Stimulated activated CD8-positive, alpha-beta memory T cell treated with anti-CD3 and anti-CD28 coated beads, Interleukin-4, amount 100 ng/mL, for 48 hours (primary cell): ENCODE results near the gene OVOL2.

ENCODE experiments used
- DNase-seq: peaks from one replicate; pipeline ENCODE4 v3.0.0-alpha.2; 2020

The OVOL2 gene

DNA sequence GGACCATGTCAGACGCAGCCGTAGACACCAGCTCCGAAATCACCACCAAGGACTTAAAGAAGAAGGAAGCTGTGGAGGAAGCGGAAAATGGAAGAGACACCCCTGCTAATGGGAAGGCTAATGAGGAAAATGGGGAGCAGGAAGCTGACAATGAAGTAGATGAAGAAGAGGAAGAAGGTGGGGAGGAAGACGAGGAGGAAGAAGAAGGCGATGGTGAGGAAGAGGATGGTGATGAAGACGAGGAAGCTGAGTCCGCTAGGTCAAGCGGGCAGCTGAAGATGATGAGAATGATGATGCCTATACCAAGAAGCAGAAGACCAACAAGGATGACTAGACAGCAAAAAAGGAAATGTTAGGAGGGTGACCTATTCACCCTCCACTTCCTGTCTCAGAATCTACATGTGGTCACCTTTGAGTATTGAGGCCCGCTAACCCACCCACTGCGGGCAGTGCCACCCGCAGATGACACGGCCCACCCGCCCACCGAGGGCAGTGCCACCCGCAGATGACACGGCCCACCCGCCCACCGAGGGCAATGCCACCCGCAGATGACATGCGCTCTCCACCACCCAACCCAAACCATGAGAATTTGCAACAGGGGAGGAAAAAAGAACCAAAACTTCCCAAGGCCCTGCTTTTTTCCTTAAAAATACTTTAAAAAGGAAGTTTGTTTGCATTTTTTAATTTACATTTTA is 45.6 kb downstream of the OVOL2 start:
- DNase-seq, result no peak

DNA sequence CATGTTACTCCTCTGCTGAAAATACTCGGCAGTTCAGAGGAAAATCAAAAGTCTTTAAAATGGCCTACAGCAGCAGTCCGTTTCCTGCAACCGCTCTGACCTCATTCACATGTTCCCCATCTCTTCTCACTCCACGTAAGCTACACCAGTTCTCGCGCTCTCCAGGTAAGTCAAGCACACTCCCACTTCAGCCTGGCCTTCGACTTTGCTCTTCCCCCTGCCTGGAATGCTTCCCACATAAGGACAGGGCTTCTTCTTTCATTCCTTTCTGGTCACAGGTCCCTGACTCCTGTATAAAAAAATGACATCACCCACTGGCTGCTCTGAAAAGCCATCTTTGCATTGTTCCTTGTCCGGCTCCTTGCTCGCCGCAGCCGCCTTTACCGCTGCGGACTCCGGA is 46.2 kb downstream of the OVOL2 start:
- DNase-seq, result no peak

DNA sequence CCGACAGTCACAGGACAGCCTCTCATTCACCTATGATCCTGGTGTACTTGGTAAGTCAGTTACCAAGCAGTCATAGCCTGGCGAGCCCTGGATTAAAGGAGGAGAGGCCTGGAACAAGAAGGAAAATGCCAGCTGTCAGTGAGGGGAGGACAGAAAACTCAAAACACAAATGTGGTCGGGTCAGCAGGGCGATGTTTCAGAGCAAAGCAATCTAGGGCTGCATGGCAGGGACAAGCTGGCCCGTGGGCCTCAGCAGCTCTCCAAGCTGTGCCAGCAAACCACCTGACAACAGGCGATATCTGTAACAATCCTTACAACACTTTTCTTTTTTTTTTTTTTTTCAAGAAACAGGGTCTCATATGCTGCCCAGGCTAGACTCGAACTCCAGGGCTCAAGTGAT is 48.6 kb downstream of the OVOL2 start:
- no peak for DNase-seq

DNA sequence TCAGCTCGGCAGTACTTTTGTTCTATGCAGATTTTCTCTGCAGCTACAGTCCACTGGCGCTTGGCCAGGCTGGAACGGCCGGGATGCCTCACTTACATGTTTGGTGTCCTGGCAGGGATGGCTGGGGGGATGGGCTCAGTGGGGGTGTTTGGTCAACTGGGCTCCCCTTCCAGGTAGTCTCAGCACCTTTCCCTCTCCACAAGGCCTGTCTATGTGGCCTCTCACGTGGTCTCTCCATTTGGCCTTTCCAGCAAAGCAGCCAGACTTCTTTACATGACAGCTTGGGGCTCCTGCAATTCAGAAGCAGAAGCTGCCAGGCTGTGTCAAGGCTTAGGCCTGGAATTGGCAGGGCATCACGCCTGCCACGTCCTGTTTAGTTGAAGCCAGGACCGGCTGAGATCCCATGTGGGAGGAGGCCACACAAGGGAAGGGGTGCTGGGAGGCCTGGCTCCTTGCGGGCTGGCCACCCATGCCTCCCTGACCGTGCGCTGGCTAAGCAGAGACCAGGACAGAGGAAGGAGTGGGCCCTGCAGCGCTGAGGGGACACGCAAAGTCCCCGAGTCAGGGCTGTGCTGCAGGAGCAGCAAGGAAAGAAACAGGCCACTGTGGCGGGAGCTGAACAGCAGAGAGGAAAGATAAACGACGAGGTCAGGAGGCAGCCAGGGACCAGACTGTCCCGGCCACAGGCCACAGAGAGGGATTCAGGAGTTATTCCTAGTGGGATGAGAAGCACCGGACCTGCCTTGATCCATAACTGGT is 50.0 kb downstream of the OVOL2 start:
- no peak for DNase-seq

DNA sequence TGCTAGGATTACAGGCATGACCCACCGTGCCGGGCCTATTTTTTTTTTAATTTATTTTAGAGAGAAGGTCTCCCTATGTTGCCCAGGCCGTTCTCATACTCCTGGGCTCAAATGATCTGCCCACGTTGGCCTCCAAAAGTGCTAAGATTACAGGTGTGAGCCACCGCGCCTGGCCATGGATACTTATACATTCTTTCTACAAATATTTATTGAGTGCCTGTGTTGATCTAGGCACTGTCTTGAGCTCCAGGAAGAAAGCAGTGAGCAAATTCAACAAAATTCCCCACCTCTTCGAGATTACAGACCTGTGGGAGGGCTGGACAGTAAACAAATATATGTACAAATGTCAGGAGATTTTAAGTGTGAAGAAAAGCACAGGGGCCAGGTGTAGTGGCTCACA is 51.0 kb downstream of the OVOL2 start:
- DNase-seq, result no peak

DNA sequence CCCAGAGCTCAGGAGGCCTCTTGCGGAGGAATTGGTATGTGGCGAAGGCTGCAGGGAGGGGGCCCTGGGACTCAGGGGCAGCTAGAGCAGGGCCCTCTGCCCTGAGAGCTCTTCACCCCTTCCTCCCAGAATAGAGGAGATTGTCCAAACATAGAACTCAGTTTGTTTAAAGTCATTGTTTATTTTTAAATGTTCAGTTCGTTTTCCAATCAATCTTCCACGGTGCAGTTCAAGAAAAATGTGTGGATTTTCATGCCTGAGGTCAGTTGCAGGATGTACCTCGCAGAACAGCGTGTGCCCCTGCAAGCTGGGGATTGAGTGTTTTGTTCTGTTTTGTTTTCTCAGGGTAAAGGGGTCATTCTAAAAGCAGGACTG is 51.7 kb downstream of the OVOL2 start:
- DNase-seq, result no peak

DNA sequence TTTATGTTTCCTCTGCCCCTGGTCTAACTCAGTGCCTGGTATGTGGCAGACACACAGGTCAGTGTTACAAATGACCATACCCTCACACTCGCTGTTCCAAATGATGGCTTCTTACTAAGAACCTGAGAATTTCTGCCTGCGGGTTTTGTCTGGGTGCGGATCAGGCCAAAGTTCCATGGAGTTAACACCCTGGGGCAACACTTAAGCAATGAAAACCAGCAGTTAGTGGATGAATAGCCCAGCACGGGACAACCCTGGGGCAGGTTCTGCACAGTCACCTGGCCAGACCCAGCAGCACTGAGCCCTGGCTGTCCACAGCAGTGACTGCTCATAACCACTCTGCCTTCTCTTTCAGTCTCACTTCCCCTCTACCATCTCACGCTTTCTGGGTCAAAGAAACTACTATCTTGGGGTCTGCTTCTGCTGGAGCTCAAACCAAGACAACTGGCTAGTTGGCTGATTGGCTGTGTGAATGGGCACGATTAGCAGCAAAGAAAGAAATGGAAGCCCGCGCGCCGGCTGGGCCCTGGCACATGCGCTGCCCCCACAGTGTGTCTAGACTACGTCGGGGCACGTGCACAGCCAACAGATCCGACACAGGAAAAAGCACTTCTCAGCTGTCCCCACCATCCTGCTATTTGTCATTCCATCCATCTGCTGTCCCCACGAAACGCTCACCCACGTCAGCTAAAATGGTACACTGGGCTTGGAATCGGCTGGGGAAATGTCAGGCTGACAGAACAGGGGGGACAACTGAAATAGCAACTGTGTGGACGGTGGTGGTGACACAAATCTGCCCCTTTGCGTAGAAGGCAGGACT is 52.3 kb downstream of the OVOL2 start:
- no peak for DNase-seq

DNA sequence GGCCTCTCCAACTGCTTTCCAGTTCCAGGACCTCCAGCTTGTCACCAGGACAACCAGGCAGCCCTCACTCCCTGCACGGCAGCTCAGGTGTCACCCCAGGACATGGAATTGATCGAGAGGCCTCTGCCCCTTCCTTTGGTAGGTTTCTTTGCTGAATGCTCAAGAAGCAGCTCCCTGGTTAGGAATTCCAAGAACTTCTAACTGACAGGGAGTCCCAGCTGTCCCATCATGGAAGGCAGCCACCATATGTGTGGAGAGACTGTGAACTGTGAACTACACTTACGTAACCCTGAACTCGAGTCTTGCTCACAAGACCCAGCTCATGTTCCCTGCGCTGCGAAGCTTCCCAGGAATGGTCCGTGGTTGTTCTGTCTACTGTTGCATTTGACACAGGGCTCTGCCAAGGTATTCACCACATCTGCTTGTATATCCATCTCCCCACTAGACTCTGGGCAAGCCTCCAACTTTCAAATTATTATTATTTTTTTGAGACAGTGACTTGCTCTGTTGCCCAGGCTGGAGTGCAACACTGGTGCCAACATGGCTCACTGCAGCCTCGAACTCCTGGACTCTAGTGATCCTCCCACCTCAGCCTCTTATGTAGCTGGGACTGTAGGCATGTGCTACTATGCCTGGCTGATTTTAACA is 53.2 kb downstream of the OVOL2 start:
- no peak for DNase-seq

DNA sequence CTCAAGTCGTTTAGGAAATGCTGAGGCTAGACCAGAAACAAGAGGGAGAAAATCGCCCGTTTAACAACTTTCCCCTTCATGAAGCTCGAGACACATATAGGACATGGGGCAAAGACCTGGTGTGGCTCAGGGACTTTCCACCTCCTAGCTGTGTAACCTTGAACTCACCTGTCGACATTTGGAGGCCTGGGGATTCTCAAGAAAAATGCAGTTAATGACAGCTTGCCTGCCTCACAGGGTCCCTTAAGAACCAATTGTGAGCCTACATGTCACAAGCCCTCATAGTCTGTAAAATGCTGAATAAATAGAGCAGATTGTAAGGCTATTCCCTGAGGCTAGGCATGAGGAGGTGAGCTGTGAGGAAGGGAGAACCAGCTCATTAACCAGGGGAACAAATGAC is 53.8 kb downstream of the OVOL2 start:
- DNase-seq, result no peak

DNA sequence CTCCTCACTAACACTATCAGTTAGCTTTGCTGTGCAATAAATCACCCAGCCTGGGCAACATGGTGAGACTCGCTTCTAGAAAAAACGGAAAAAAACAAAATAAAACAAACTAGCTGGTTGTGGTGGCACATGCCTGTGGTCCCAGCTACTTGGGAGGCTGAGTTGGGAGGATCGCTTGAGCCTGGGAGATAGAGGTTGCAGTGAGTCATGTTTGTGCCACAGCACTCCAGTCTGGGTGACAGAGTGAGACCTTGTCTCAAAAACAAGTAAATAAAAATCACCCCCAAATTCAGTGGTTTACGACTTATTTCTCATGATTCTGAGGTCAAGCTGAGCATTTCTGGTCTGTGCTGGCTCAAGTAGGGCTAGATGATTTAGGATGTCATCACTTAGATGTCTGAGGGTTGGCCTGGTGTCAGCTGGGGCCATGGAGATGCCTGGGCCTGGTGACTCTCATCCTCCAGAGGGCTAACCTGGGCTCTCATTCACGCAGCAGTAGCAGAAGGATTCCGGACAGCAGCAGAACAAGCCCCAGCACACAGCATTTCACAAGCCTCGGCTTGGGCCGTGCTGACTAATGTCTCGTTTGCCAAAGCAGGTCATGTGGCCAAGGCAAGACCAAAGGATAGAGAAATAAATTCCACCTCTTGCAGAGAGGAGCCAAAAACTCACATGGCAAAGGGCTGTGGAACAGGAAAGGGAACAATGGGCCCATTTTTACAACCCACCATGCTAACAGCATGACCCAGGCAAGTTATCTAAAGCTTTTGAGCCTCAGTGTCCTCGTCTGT is 56.4 kb downstream of the OVOL2 start:
- DNase-seq, result no peak

DNA sequence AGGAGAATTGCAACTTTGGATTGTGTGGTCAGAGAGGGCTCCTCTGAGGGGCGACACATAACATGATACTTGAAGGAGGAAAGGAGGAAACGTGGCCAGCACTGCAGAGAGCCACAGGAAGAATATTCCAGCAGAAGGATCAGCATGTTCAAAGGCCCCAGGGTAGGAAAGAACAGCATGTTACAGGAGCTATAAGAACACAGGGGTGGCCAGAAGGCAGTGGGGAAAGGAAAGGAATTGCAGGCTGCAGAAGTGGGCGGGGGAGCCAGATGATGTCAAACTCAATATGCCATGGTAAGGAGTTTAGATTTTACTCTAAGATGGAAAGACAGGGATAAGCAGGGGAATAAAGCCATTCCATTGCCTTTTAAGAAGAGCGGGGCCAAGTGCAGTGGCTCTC is 58.1 kb downstream of the OVOL2 start:
- DNase-seq, result no peak

DNA sequence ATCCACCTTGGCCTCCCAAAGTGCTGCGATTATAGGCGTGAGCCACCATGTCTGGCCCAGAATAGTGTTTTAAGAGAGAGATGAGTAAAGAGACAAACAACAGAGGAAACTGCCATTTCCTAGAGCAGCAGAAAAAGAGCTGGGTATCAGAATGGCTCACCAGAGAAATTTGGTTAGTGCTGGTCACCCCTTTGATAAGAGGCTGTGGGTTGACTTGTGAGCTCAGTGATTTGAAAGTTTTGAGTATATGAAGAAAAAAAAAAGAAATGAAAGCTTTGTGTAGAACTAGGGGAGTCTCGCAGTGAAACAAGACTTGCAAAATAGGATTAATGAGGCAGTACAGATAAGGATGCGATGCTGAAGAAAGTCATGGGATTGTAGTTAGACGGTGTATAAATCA is 59.3 kb downstream of the OVOL2 start:
- no peak for DNase-seq

DNA sequence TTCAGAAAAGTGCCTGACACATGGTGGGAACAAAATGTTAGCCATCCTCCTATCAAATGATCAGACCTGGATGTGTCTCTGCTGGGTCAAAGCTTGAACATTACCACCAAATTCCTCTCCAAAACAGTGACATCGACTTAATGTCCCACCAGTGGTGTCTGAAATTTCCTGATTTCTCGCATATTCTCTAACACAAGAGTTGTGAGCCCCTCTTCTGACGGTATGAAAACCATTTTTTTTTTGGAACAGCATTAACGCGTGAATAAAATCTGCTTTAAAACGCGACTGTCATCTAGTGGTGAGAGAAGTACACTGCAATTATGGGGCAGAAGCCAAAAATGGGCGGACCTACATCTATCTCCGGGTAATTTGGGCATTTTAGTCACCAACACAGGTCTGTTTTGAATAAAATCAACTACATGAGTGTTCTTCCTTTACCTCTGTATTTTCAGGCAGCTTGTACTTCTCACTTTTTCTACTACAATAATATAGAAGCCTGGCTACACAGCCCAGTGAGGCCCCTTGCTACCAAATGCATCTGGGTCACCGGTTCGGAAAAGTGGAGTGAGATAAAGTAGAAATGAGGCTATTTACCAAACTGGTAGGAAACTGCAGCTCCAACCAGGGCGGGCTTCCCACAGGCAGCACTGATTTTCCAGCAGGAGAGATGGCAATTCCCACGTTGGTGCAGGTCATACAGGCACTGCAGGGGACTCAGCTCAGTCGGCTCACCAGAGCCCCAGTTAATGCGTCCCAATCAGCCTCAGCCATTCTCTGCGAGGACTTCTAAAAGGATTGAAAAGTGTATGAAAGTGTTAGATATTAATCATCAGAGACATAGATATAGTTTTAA is 61.5 kb downstream of the OVOL2 start:
- DNase-seq, result no peak

DNA sequence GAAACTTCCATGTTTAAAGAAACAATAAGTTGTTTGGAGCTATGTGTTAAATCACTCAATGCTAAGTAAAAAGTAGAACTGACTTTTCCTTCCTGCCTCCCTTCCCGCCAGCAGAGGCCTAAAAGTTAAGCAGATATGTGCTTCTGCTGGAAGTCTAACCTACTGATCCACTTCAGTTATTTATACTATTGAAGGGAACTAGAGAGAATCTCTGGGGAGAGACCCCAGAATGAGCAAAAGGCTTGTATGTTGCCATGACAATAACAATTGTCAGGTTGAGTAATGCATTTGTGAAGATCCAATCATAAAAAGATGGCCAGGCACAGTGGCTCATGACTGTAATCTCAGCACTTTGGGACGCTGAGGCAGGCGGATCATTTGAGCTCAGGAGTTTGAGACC is 64.2 kb downstream of the OVOL2 start:
- no peak for DNase-seq

DNA sequence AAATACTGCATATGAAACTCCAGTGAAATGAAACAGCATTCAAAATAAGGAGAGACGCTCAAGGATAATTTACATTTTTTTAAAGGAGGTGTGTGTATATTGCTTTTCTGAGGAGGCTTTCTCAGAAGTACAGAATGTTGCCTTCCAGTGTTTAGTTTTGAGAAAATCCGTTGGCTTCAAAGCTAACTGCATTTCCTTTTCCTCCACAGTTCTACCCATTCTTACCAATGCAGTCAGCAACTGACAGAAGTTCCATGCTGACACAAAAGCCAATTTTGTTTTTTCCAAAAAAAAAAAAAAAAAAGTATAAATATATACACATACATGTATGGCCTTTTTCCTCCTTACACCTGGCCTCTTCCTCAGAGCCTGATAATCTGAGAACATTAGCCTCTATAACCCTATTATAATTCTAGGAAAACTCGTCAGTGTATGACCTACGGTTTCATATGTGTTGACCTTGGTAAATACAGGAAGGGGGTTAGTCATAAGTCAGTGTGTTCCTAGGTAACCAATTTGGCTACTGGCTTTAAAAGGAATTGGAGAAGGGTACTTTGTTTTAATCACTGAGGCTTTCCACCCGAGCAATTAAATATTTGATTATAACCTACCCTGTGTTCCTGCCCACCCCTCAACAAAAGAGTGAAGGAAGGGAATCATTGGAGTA is 64.7 kb downstream of the OVOL2 start:
- no peak for DNase-seq

DNA sequence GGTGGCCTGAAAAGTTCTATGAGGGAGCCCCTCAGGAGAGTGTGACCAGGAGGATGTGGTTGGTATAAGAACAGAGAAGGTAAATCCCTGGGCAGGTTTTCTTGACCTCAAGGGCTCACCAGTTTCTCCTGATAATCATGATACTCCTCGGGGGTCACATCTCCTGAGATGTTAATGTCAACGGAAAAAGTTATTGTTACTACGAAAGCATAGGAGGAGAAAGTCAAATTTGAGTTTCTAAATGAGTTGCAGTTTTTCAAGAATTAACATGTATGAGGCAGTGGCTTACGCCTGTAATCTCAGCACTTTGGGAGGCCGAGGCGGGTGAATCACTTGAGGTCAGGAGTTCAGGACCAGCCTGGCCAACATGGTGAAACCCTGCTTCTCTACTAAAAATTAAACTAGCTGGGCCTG is 65.5 kb downstream of the OVOL2 start:
- DNase-seq, result peak; percentile 66

DNA sequence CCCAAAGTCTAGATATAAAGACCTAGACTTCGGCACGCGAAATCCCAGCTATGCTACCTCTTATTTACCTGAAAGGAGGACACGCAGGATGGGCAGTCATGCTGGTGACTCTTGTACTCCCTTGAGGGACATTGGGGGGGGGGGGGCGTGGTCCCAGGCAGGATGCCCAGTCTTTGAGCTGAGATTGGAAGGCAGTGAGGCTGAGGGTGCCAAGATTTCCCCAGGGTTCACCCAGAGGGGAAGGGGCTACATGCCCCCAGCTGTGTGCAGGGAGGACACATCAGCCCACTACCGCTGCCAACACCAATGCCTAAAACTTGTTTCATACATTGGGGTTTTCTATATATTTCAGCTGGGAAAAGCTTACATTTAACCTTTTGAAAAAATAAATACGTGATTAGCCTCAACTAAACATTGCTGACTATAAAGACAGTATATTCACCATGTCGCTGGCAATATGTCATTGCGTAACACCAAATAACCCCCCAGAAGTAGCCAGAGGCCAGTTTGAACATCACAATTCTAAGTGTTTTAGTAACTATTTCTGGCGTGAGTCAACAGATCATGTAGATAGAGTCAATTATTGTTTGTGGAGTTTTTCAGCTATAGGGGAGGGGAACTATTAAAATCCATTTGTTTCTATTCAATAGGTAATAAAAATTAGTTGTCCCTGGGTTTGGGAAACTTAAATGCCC is 67.3 kb downstream of the OVOL2 start:
- no peak for DNase-seq

DNA sequence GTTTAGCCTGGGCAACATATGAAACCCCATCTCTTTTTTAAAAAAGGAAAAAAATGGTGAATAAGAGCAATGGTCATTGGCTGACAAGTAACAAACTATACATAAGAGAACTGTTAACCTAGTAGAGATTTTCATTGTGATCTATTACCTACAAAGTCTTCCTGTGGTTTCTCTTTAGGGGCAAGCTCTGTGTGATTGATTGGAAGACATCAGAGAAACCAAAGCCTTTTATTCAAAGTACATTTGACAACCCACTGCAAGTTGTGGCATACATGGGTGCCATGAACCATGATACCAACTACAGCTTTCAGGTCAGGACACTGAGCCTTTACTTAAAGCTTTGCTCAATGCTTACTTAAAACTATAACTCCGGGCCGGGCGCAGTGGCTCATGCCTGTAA is 69.7 kb downstream of the OVOL2 start:
- no peak for DNase-seq

DNA sequence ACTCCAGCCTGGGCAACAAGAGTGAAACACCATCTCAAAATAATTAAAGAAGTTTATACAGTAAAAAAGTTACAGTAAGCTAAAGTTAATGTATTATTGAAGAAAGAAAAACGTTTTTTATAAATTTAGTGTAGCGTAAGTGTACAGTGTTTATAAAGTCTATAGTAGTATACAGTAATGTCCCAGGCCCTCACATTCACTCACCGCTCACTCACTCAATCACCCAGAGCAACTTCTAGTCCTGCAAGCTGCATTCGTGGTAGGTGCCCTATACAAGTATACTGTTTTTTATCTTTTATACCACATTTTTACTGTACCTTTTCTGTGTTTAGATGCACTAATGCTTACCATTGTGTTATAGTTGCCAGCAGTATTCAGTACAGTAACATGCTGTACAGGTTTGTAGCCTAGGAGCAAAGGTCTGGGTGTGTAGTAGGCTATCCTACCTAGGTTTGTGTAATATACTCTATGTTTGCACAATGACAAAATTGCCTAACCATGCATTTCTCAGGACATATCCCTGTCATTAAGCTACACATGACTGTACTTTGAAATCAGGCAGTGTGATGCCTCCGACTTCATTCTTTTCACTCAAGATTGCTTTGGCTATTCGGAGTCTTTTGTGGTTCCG is 72.2 kb downstream of the OVOL2 start:
- DNase-seq, result no peak

DNA sequence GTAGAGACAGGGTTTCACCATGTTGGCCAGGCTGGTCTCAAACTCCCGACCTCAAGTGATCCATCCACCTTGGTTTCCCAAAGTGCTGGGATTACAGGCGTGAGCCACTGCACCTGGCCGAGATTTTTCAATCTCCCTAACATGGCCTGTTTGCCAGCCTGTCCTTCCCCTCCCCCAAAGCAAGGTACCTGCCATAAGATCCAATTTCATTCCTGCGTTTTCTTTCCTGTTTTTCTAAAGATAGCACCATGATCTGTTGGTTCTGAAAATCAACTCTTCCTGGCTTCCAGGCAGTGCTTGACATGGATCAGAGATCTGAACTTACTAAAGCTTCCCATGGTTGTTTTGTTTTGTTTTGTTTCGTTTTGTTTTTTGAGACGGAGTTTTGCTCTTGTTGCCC is 81.4 kb downstream of the OVOL2 start:
- no peak for DNase-seq
